GM13977 (cell line): ENCODE measurements around the gene TIMD4.
A peak's percentile ranks its signal among the peaks of the same experiment; 100 is the strongest.
"Not testable (repeated sequence)": the region's sequence is repeated elsewhere in the genome, so short reads cannot be mapped to it uniquely, and the experiment has no call there.

ENCODE experiments used
- DNase-seq: peaks from one replicate; pipeline ENCODE4 v3.0.0; 2012; ENCODE audit warnings: low spot score
- in situ Hi-C: fragments of 300-500 bp; cut with MboI; formaldehyde crosslinking; loops from one replicate; pipeline ENCODE4 v1.12.0; 2022; ENCODE audit warnings: low sequenced_read_pairs, low pct_unique_long_range_greater_than_20kb, mixed read lengths, inconsistent platforms; ENCODE audit not compliant: unreplicated experiment
- TF ChIP-seq, protein P1 (sequence below): IDR thresholded peaks from 2 replicates; pipeline ENCODE4 v1.5.1; 2012; ENCODE audit warnings: mild to moderate bottlenecking, control low read depth; ENCODE audit not compliant: insufficient read depth; ENCODE audit errors: extremely low read depth, missing control alignments

TIMD4 gene

DNA sequence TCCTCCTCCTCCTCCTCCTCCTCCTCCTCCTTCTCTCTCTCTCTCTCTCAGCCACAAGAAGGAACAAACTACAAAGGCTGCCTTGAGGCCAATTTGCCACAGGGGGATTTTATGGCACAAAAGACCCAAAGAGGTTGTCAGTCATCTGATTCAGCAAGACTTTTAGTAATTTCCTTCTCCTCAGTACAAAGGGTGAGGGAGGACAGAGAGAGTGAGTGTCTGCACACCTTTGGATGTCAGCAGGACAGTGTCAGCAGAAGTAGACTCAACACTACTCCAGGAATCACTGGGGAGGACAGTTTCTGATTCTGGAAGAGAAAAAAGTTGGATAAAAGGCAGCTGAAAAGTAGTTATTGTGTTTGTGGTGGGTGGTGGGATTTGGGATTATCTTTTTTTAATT lies 13.6 kb downstream of the TIMD4 start:
- in situ Hi-C loops = no loop called here
- no peak for DNase-seq
- TF ChIP-seq, protein P1, sequence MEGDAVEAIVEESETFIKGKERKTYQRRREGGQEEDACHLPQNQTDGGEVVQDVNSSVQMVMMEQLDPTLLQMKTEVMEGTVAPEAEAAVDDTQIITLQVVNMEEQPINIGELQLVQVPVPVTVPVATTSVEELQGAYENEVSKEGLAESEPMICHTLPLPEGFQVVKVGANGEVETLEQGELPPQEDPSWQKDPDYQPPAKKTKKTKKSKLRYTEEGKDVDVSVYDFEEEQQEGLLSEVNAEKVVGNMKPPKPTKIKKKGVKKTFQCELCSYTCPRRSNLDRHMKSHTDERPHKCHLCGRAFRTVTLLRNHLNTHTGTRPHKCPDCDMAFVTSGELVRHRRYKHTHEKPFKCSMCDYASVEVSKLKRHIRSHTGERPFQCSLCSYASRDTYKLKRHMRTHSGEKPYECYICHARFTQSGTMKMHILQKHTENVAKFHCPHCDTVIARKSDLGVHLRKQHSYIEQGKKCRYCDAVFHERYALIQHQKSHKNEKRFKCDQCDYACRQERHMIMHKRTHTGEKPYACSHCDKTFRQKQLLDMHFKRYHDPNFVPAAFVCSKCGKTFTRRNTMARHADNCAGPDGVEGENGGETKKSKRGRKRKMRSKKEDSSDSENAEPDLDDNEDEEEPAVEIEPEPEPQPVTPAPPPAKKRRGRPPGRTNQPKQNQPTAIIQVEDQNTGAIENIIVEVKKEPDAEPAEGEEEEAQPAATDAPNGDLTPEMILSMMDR = no peak

DNA sequence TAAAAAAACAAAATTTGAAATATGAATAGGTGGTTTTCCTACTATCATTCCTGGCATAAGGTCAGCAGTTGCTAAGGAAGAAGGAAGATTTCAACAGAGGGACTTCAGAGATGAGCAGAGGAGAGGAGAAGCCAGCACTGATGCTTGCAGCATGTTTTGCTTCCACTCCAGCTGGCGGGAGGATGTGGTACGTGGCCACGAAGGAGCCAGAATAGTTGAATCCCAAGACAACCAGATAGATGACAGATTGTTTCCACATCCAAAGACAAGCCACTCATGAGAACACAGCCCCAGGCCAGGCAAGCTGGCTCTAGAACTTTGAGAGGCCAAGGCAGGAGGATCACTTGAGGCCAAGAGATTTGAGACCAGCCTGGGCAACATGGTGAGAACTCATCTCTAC lies 15.1 kb downstream of the TIMD4 start:
- in situ Hi-C loops = no loop called here
- DNase-seq = no peak
- TF ChIP-seq, protein P1 = no peak

- in situ Hi-C loops = no loop called here
- TF ChIP-seq, protein P1 = no peak
- peak; percentile 66 for DNase-seq
Observed at GRCh38 chr5:156942064-156942463, 21.0 kb downstream of the TIMD4 start.

GRCh38 chr5:156940462-156940861 lies 22.6 kb downstream of the TIMD4 start:
- in situ Hi-C loops, DNase-seq: not testable (repeated sequence)

- in situ Hi-C loops = no loop called here
- DNase-seq = no peak
- TF ChIP-seq, protein P1 = no peak
Observed at GRCh38 chr5:156936972-156937371, 26.1 kb downstream of the TIMD4 start.

DNA sequence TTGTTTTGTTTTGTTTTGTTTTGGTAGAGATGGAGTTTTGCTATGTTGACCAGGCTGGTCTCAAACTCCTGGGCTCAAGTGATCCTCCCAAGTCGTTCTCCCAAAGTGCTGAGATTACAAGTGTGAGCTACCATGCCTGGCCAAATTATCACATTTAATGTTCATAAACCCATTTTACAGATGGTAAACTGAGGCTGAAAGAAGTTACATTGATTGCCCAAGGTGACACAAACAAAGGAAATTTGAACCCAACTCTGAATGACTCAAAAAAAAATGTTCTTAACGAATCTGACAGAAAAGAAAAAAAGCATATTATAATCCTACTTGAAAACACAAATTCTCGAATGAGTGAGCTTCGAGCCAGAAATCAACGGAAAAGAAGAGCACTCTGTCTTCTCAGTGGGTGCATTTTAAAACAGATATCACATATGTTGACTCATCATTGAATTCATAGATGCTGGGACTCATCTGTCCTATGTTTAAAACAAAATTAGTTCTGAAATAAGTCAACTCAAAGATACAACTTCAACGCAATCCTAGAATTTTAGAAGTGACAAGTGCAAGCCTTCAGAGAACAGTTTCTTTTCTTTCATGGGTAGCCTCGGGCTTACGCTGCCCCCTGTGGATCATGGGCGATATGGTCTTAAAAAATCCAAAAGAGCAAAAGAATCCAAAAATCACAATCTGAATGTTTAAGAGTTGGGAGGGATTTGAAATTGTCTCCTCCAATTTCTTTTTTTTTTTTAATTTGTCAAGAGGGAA lies 28.4 kb downstream of the TIMD4 start:
- TF ChIP-seq, protein P1 = peak; percentile 68
- in situ Hi-C loops = no loop called here
- peak; percentile 36 for DNase-seq

GRCh38 chr5:156929366-156929948 lies 33.6 kb downstream of the TIMD4 start:
- in situ Hi-C loops = no loop called here
- TF ChIP-seq, protein P1 = no peak
- DNase-seq = no peak
